Pons (tissue), 1 donor: ENCODE measurements around the gene GCKR.
"Not testable (repeated sequence)": the region's sequence is repeated elsewhere in the genome, so short reads cannot be mapped to it uniquely, and the experiment has no call there.

Source experiments
- DNase-seq: peaks from one replicate; pipeline ENCODE4 v3.0.0-alpha.2; 2016; ENCODE audit warnings: low spot score

The GCKR gene

GRCh38 chr2:27518113-27518781 lies 21.6 kb downstream of the GCKR start:
- no peak for DNase-seq

GRCh38 chr2:27518782-27519113 lies 22.1 kb downstream of the GCKR start:
- DNase-seq: no peak

GRCh38 chr2:27520316-27520715 lies 23.7 kb downstream of the GCKR start:
- no peak for DNase-seq

- DNase-seq: no peak
These were observed 25.8 kb downstream of the GCKR start for GRCh38 chr2:27522400-27522945.

- DNase-seq: no peak
These were observed 30.5 kb downstream of the GCKR start for GRCh38 chr2:27527182-27527581.

- no peak for DNase-seq
These were observed 35.3 kb downstream of the GCKR start for GRCh38 chr2:27531983-27532382.

- DNase-seq: no peak
These were observed 40.6 kb downstream of the GCKR start for GRCh38 chr2:27537287-27537686.

- not testable (repeated sequence) for DNase-seq
These were observed 42.3 kb downstream of the GCKR start for GRCh38 chr2:27538839-27539450.

- not testable (repeated sequence) for DNase-seq
These were observed 43.0 kb downstream of the GCKR start for GRCh38 chr2:27539649-27540048.

GRCh38 chr2:27544143-27544821 lies 47.6 kb downstream of the GCKR start:
- DNase-seq: no peak

GRCh38 chr2:27545348-27546141 lies 48.9 kb downstream of the GCKR start:
- DNase-seq: no peak

- DNase-seq: no peak
These were observed 52.7 kb downstream of the GCKR start for GRCh38 chr2:27549303-27549702.

- no peak for DNase-seq
These were observed 54.9 kb downstream of the GCKR start for GRCh38 chr2:27551514-27551913.

- DNase-seq: no peak
These were observed 56.3 kb downstream of the GCKR start for GRCh38 chr2:27552941-27553340.

- DNase-seq: not testable (repeated sequence)
These were observed 57.8 kb downstream of the GCKR start for GRCh38 chr2:27554451-27554850.

GRCh38 chr2:27559228-27559627 lies 62.6 kb downstream of the GCKR start:
- DNase-seq: no peak

- DNase-seq: no peak
These were observed 64.4 kb downstream of the GCKR start for GRCh38 chr2:27561060-27561459.

- DNase-seq: no peak
These were observed 70.0 kb downstream of the GCKR start for GRCh38 chr2:27566628-27567027.

GRCh38 chr2:27569398-27569797 lies 72.8 kb downstream of the GCKR start:
- no peak for DNase-seq

- no peak for DNase-seq
These were observed 74.6 kb downstream of the GCKR start for GRCh38 chr2:27571197-27571596.

- DNase-seq: no peak
These were observed 75.0 kb downstream of the GCKR start for GRCh38 chr2:27571681-27572080.

GRCh38 chr2:27572439-27572838 lies 75.8 kb downstream of the GCKR start:
- DNase-seq: no peak
